Spleen (tissue), 7 donors: ENCODE results near the gene RBM38.

Experiments
- CTCF ChIP-seq, 11 experiments: fragments of 200-600 bp in 7 of 11; fragments of 450-650 bp in 4 of 11; sonication (generic) in 4 of 11; IDR thresholded peaks in 8 of 11; conservative IDR thresholded peaks in 3 of 11; 1 replicate in 7 of 11; 2 replicates in 4 of 11; pipeline versions ENCODE4 v1.4.0 to v1.8.0; 2016 to 2021; ENCODE audit warnings: antibody characterized with exemption in 11 of 11, inconsistent platforms in 4 of 11, mild to moderate bottlenecking in 1 of 11
- POLR2A ChIP-seq, 3 donors: fragments of 450-650 bp; IDR thresholded peaks; one replicate each; pipeline ENCODE4 v1.5.1; 2017; ENCODE audit warnings: antibody characterized with exemption in 3 of 3, mild to moderate bottlenecking in 1 of 3
- donor health status: DM: no; HTN: no; CAD: no; lungs with moderate emphysema.
- donor health status: DM: no; HTN: no; CAD: no.
- donor health status: DM: no; HTN: no; CAD: no.

GRCh38 chr20:57442158-57442887 is 51.1 kb downstream of the RBM38 start:
- TF ChIP-seq POLR2A (IDR thresholded peaks at IDR 0.05) (no peak), CTCF (IDR thresholded peaks at IDR 0.05 in 8 of 11, conservative IDR thresholded peaks at IDR 0.05 in 3 of 11) (no peak)
